Left lung (tissue), 10 donors: ENCODE data around the gene KANTR. TPM values are rescaled to one million over a fixed set of nuclear protein-coding genes. Genes with fewer than 3 reads are reported as not detected.

Experiments
- ATAC-seq: fragments of 200-7000 bp; cut with Tn5 transposase; one replicate; pipeline ENCODE4 v1.9.1; 2020; ENCODE audit warnings: moderate library complexity
- DNase-seq, 4 donors: peaks; one replicate each; pipeline ENCODE4 v3.0.0-alpha.2; 2013 to 2020
- H3K27ac ChIP-seq, 2 donors: fragments of 200-600 bp; sonication (generic) in 1 of 2; one replicate each; pipeline versions ENCODE4 v1.5.0 to v1.8.0; 2020 to 2021
- H3K27me3 ChIP-seq, 2 donors: fragments of 200-600 bp; sonication (generic) in 1 of 2; one replicate each; pipeline versions ENCODE4 v1.5.0 to v1.8.0; 2020 to 2021
- H3K36me3 ChIP-seq, 2 donors: fragments of 200-600 bp; sonication (generic) in 1 of 2; one replicate each; pipeline versions ENCODE4 v1.5.0 to v1.8.0; 2020 to 2021
- H3K4me1 ChIP-seq, 2 donors: fragments of 200-600 bp; one replicate each; pipeline ENCODE4 v1.8.0; 2021
- H3K4me3 ChIP-seq, 2 donors: fragments of 200-600 bp; sonication (generic) in 1 of 2; one replicate each; pipeline versions ENCODE4 v1.5.0 to v1.8.0; 2020 to 2021; ENCODE audit warnings: mild to moderate bottlenecking in 1 of 2
- H3K9me3 ChIP-seq, 2 donors: fragments of 200-600 bp; sonication (generic) in 1 of 2; one replicate each; pipeline versions ENCODE4 v1.5.0 to v1.8.0; 2020 to 2021
- CTCF ChIP-seq, 2 donors: fragments of 200-600 bp; sonication (generic) in 1 of 2; IDR thresholded peaks; one replicate each; pipeline versions ENCODE4 v1.5.0 to v1.8.0; 2021; ENCODE audit warnings: antibody characterized with exemption in 2 of 2
- intact Hi-C, 2 donors: fragments of 100-400 bp; cut with DNase I; formaldehyde crosslinking; loops; one replicate each; pipeline versions ENCODE4 v1.11.2 to v1.14.2; 2022
- polyA plus RNA-seq, 6 donors: library from polyadenylated mRNA; unstranded; fragments of 120-200 nt; gene quantifications; one replicate each; pipeline ENCODE4 v1.2.1, GENCODE V29; 2013; ENCODE audit not compliant: insufficient read length in 6 of 6
- total RNA-seq, 2 donors: library from RNA; stranded (reverse); fragmentation: NEBNext Ultra II Directional; extraction: Animal tissue kit (Norgen Biotek cat#: 25700); gene quantifications; one replicate each; pipeline ENCODE4 v1.2.1, GENCODE V29; 2021
- donor health status: DM: no; HTN: yes; CAD: no.
- donor health status: DM: no; HTN: no; CAD: no.

Gene KANTR
- total and polyA plus RNA-seq, 8 donors = 7.8 to 41.3 (median 21.0) TPM

GRCh38 chrX:53153581-53153980 is 59.6 kb downstream of the KANTR start:
- TF ChIP-seq CTCF (IDR thresholded peaks at IDR 0.05) = no peak
- no peaks in the 10 kb centered on the region for H3K9me3 ChIP-seq
- no peak for ATAC-seq
- intact Hi-C loops = no loop called here
- no peaks in the 10 kb centered on the region for H3K36me3 ChIP-seq
- no peak for DNase-seq
- H3K4me1 ChIP-seq = no peaks in the 10 kb centered on the region
- no peak overlapping the region for H3K27ac ChIP-seq
- H3K27me3 ChIP-seq = no peaks in the 10 kb centered on the region
- no peak overlapping the region for H3K4me3 ChIP-seq

- no peak for TF ChIP-seq CTCF (IDR thresholded peaks at IDR 0.05)
- Histone ChIP-seq H3K36me3 (no peaks in the 10 kb centered on the region), H3K27ac (no peak overlapping the region), H3K4me1 (no peaks in the 10 kb centered on the region), H3K9me3 (no peaks in the 10 kb centered on the region), H3K27me3 (no peaks in the 10 kb centered on the region), H3K4me3 (no peak overlapping the region)
- no peak for ATAC-seq
- no peak for DNase-seq
- intact Hi-C loops = no loop called here
Measured at GRCh38 chrX:53155512-53156206, 61.7 kb downstream of the KANTR start.

- ATAC-seq (no peak), DNase-seq (no peak)
- intact Hi-C loops = no loop called here
Measured at GRCh38 chrX:53156207-53156596, 62.3 kb downstream of the KANTR start.

GRCh38 chrX:53159184-53159583 is 65.2 kb downstream of the KANTR start:
- H3K27me3 ChIP-seq = no peaks in the 10 kb centered on the region

More at GRCh38 chrX:53156207-53156596, 62.3 kb downstream of the KANTR start:
- Histone ChIP-seq H3K36me3 (no peaks in the 10 kb centered on the region), H3K27me3 (no peaks in the 10 kb centered on the region), H3K9me3 (no peaks in the 10 kb centered on the region), H3K4me1 (no peaks in the 10 kb centered on the region), H3K4me3 (no peak overlapping the region), H3K27ac (no peak overlapping the region)
- no peak for TF ChIP-seq CTCF (IDR thresholded peaks at IDR 0.05)

More at GRCh38 chrX:53159184-53159583, 65.2 kb downstream of the KANTR start:
- DNase-seq = no peak
- Histone ChIP-seq H3K27ac (no peak overlapping the region), H3K9me3 (no peaks in the 10 kb centered on the region), H3K4me1 (no peaks in the 10 kb centered on the region), H3K4me3 (no peak overlapping the region), H3K36me3 (no peaks in the 10 kb centered on the region)
- intact Hi-C loops = no loop called here
- TF ChIP-seq CTCF (IDR thresholded peaks at IDR 0.05) = no peak
- no peak for ATAC-seq
